HCT116 (cell line): ENCODE data around the gene HLA-DPA1. TPM values are rescaled to one million over a fixed set of nuclear protein-coding genes. Genes with fewer than 3 reads are reported as not detected.
"Not testable (repeated sequence)": the region's sequence is repeated elsewhere in the genome, so short reads cannot be mapped to it uniquely, and the experiment has no call there.

Experiments
- ATAC-seq: fragments of 200-7000 bp; cut with Tn5 transposase; 2 replicates; pipeline ENCODE4 v1.9.1; 2020; ENCODE audit warnings: mild to moderate bottlenecking, moderate library complexity
- BruUV-seq: library from RNA; stranded (reverse); fragments of 400-500 nt; replicated peaks from 2 replicates; lab custom pipeline; 2021; lab: Mats Ljungman, UMichigan
- CTCF ChIA-PET: fragments of 300-600 bp; sonication (Branson Sonifier 250); formaldehyde crosslinking; loops from one replicate; lab custom pipeline; 2021; ENCODE audit warnings: antibody characterized with exemption; lab: Charles Lee
- POLR2A ChIA-PET: fragments of 300-600, 350-600 bp; sonication (Branson Sonifier 250); formaldehyde crosslinking; loops from one replicate; lab custom pipeline; 2021; ENCODE audit warnings: antibody characterized with exemption; lab: Charles Lee
- RAD21 ChIA-PET, 2 experiments: fragments of 300-600 bp; sonication (Branson Sonifier 250); formaldehyde crosslinking; loops; one replicate each; lab custom pipeline; 2023; ENCODE audit warnings: low total read pairs in 2 of 2; ENCODE audit not compliant: uncharacterized antibody in 2 of 2, unreplicated experiment in 2 of 2, low non-redundant PET in 1 of 2; lab: Charles Lee
- DNase-seq: peaks from one replicate; pipeline ENCODE4 v3.0.0-alpha.2; 2010; ENCODE audit warnings: low read depth, low spot score
- H2AFZ ChIP-seq: fragments of 200-600 bp; shearing (Covaris generic), sonication (generic); 2 replicates; pipeline ENCODE4 v1.6.1; 2017; ENCODE audit warnings: low read depth, mixed run types, mixed read lengths, antibody characterized with exemption, low read length; ENCODE audit not compliant: poor library complexity, severe bottlenecking
- H3K27ac ChIP-seq: 2 replicates; pipeline ENCODE4 v1.5.1; 2012; ENCODE audit warnings: low read depth, low read length
- H3K27me3 ChIP-seq: fragments of 200-600 bp; sonication (generic); 2 replicates; pipeline ENCODE4 v1.6.1; 2016; ENCODE audit warnings: mixed run types, low read length, mixed read lengths; ENCODE audit not compliant: insufficient read depth
- H3K36me3 ChIP-seq, 2 experiments: fragments of 200-500 bp in 1 of 2; fragments of 200-600 bp in 1 of 2; sonication (Bioruptor generic) in 1 of 2; sonication (generic) in 1 of 2; 2 replicates each; pipeline versions ENCODE4 v1.5.1 to v1.6.1; 2014 to 2016; ENCODE audit warnings: low read length in 2 of 2, inconsistent platforms in 1 of 2, mixed read lengths in 1 of 2, mixed run types in 1 of 2; ENCODE audit not compliant: insufficient read depth in 2 of 2, control insufficient read depth in 1 of 2
- H3K4me1 ChIP-seq, 2 experiments: fragments of 200-600 bp in 1 of 2; sonication (generic) in 1 of 2; 2 replicates each; pipeline versions ENCODE4 v1.5.1 to v1.6.1; 2012 to 2017; ENCODE audit warnings: low read length in 2 of 2, inconsistent platforms in 1 of 2, mild to moderate bottlenecking in 1 of 2, mixed read lengths in 1 of 2, mixed run types in 1 of 2, moderate library complexity in 1 of 2; ENCODE audit not compliant: insufficient read depth in 2 of 2, control insufficient read depth in 1 of 2
- H3K4me2 ChIP-seq: fragments of 200-600 bp; sonication (generic); 2 replicates; pipeline ENCODE4 v1.6.1; 2017; ENCODE audit warnings: mixed run types, low read length, mixed read lengths
- H3K4me3 ChIP-seq, 2 experiments: fragments of 200-600 bp in 1 of 2; sonication (generic) in 1 of 2; replicated peaks in 1 of 2; 2 replicates each; pipeline ENCODE4 v1.5.1; 2011 to 2016; ENCODE audit warnings: low read length in 2 of 2, control low read depth in 1 of 2, low read depth in 1 of 2, mild to moderate bottlenecking in 1 of 2, mixed read lengths in 1 of 2, mixed run types in 1 of 2
- H3K79me2 ChIP-seq: fragments of 200-600 bp; sonication (generic); 2 replicates; pipeline ENCODE4 v1.6.1; 2017; ENCODE audit warnings: mild to moderate bottlenecking, mixed run types, low read length, moderate library complexity, mixed read lengths; ENCODE audit not compliant: insufficient read depth
- H3K9ac ChIP-seq: fragments of 200-600 bp; sonication (generic); 2 replicates; pipeline ENCODE4 v1.6.1; 2016; ENCODE audit warnings: low read length, mixed read lengths
- H3K9me2 ChIP-seq: fragments of 200-600 bp; sonication (generic), shearing (Covaris generic); 2 replicates; pipeline ENCODE4 v1.6.1; 2017; ENCODE audit warnings: mixed run types, mild to moderate bottlenecking, moderate library complexity; ENCODE audit not compliant: insufficient read depth
- H3K9me3 ChIP-seq, 2 experiments: fragments of 200-500 bp in 1 of 2; fragments of 200-600 bp in 1 of 2; sonication (Bioruptor generic) in 1 of 2; sonication (generic) in 1 of 2; 2 replicates each; pipeline ENCODE4 v1.6.1; 2014 to 2017; ENCODE audit warnings: low read length in 2 of 2, mixed read lengths in 2 of 2, inconsistent platforms in 1 of 2, low read depth in 1 of 2, mild to moderate bottlenecking in 1 of 2, mixed run types in 1 of 2, moderate library complexity in 1 of 2; ENCODE audit not compliant: control insufficient read depth in 1 of 2, insufficient read depth in 1 of 2
- H4K20me1 ChIP-seq: fragments of 200-600 bp; sonication (generic), shearing (Covaris generic); 2 replicates; pipeline ENCODE4 v1.6.1; 2017; ENCODE audit warnings: mixed run types, mild to moderate bottlenecking, moderate library complexity; ENCODE audit not compliant: insufficient read depth
- CBX3 ChIP-seq: IDR thresholded peaks from 2 replicates; pipeline ENCODE4 v1.6.1; 2012; ENCODE audit warnings: low read depth
- CEBPB ChIP-seq: IDR thresholded peaks from 2 replicates; pipeline ENCODE4 v1.6.1; 2012; ENCODE audit warnings: low read depth
- CTCF ChIP-seq, 3 experiments: fragments of 200-600 bp in 1 of 3; sonication (generic) in 1 of 3; IDR thresholded peaks in 2 of 3; conservative IDR thresholded peaks in 1 of 3; 2 replicates each; pipeline ENCODE4 v1.5.1; 2012 to 2017; ENCODE audit warnings: low read depth in 2 of 3, low read length in 2 of 3, antibody characterized with exemption in 1 of 3, borderline replicate concordance in 1 of 3, control low read depth in 1 of 3, mild to moderate bottlenecking in 1 of 3, mixed read lengths in 1 of 3, mixed run types in 1 of 3, moderate library complexity in 1 of 3; ENCODE audit not compliant: insufficient read depth in 1 of 3
- EGR1 ChIP-seq: IDR thresholded peaks from 2 replicates; pipeline ENCODE4 v1.6.1; 2012; ENCODE audit warnings: low read depth
- ELF1 ChIP-seq: IDR thresholded peaks from 2 replicates; pipeline ENCODE4 v1.6.1; 2012; ENCODE audit warnings: low read depth, borderline replicate concordance
- EZH2phosphoT487 ChIP-seq: fragments of 200-600 bp; IDR thresholded peaks from 2 replicates; pipeline ENCODE4 v1.6.1; 2018; ENCODE audit warnings: antibody characterized with exemption, borderline replicate concordance
- FOSL1 ChIP-seq: IDR thresholded peaks from 2 replicates; pipeline ENCODE4 v1.6.1; 2012; ENCODE audit warnings: low read depth
- JUND ChIP-seq: IDR thresholded peaks from 2 replicates; pipeline ENCODE4 v1.6.1; 2012
- MAX ChIP-seq: IDR thresholded peaks from 2 replicates; pipeline ENCODE4 v1.6.1; 2012
- POLR2AphosphoS5 ChIP-seq: IDR thresholded peaks from 2 replicates; pipeline ENCODE4 v1.6.1; 2011; ENCODE audit warnings: mild to moderate bottlenecking, low read depth, low read length, moderate library complexity
- RAD21 ChIP-seq: IDR thresholded peaks from 2 replicates; pipeline ENCODE4 v1.6.1; 2012; ENCODE audit warnings: low read depth, mild to moderate bottlenecking
- SP1 ChIP-seq: IDR thresholded peaks from 2 replicates; pipeline ENCODE4 v1.6.1; 2012; ENCODE audit warnings: low read depth
- SRF ChIP-seq: IDR thresholded peaks from 2 replicates; pipeline ENCODE4 v1.6.1; 2012; ENCODE audit warnings: low read depth
- YY1 ChIP-seq: IDR thresholded peaks from 2 replicates; pipeline ENCODE4 v1.6.1; 2011; ENCODE audit warnings: low read length, low read depth, moderate library complexity, mild to moderate bottlenecking; ENCODE audit not compliant: insufficient replicate concordance; ENCODE audit errors: extremely low read depth
- ZBTB33 ChIP-seq: IDR thresholded peaks from 2 replicates; pipeline ENCODE4 v1.6.1; 2011; ENCODE audit warnings: mild to moderate bottlenecking, low read length, moderate library complexity; ENCODE audit not compliant: insufficient replicate concordance; ENCODE audit errors: extremely low read depth
- ZFX ChIP-seq: fragments of 450-650 bp; IDR thresholded peaks from 2 replicates; pipeline ENCODE4 v1.6.1; 2017
- ZNF274 ChIP-seq: fragments of 200-500 bp; sonication (Bioruptor generic); IDR thresholded peaks from 2 replicates; pipeline ENCODE4 v1.6.1; 2014; ENCODE audit warnings: mild to moderate bottlenecking, low read depth, low read length, inconsistent platforms
- intact Hi-C: fragments of 100-400 bp; cut with micrococcal nuclease; formaldehyde crosslinking; loops from 2 replicates; pipeline ENCODE4 v1.10.0; 2022
- total RNA-seq: library from RNA; stranded (reverse); gene quantifications from one replicate; pipeline ENCODE4 v1.2.1, GENCODE V29; 2021; ENCODE audit not compliant: unreplicated experiment
- TF ChIP-seq, protein P1 (sequence below): IDR thresholded peaks from 2 replicates; pipeline ENCODE4 v1.6.1; 2012

Gene HLA-DPA1
- total RNA-seq, 1 experiment from 2014 or later: 0.89 TPM

DNA sequence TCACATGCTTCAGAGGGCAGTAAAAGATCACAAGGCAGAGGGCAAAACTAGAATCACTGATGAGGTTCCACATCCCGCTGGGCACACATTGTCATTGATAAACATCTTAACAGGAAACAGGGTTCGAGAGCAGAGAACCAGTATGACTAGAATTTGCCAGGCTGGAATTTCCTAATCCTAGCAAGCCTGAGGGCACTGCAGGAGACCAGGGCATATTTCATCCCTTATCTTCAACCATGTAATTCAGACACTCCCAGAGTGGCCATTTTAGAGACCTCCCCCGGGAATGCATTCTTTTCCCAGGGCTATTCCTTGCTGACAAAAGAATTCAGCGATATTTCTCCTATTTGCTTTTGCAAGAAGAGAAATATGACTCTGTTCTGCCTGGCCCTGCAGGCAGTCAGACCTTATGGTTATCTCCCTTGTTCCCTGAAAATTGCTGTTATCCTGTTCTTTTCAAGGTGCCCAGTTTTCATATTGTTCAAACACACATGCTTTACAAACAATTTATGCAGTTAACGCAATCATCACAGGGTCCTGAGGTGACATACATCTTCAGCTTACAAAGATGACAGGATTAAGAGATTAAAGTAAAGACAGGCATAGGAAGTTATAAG is 27.8 kb upstream of the HLA-DPA1 start:
- H3K4me1 ChIP-seq, H3K36me3 ChIP-seq, H3K9ac ChIP-seq, CTCF ChIA-PET, intact Hi-C loops, H4K20me1 ChIP-seq, H2AFZ ChIP-seq, BruUV-seq, POLR2A ChIA-PET, H3K27ac ChIP-seq, H3K9me3 ChIP-seq, RAD21 ChIA-PET, ATAC-seq, H3K4me3 ChIP-seq, DNase-seq, H3K27me3 ChIP-seq, H3K79me2 ChIP-seq, H3K9me2 ChIP-seq, H3K4me2 ChIP-seq: not testable (repeated sequence)
- peak; percentile 86 for TF ChIP-seq CBX3

DNA sequence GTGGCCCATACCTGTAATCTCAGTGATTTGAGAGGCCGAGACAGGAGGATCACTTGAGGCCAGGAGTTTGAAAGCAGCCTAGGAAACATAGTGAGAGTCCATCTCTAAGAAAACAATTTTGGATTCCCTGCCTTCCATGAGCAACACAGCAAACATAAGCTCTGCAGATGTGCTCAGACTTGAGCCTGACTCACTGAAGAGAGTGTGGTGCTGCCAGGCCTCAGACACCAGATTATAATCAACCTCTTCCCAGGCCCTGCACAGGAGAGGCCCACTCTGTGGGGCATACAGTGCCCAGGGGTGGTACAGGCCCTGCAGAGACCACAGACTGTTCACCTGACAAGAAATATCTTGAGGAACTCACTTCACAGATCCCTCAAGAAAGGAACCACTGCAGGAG is 22.2 kb upstream of the HLA-DPA1 start:
- H3K79me2 ChIP-seq: no peaks in the 10 kb centered on the region
- no peak overlapping the region for H3K9ac ChIP-seq
- H3K27me3 ChIP-seq: no peaks in the 10 kb centered on the region
- no peak overlapping the region for H3K27ac ChIP-seq
- CTCF ChIA-PET: no interaction called here
- POLR2A ChIA-PET: no interaction called here
- no peak for ATAC-seq
- no peaks in the 10 kb centered on the region for H4K20me1 ChIP-seq
- DNase-seq: no peak
- H3K9me2 ChIP-seq: no peaks in the 10 kb centered on the region
- no peak overlapping the region for H3K4me2 ChIP-seq
- no peaks in the 10 kb centered on the region for H3K36me3 ChIP-seq
- H3K9me3 ChIP-seq: no peaks in the 10 kb centered on the region; a peak in 2 of 4 replicates
- RAD21 ChIA-PET: no interaction called here
- no peak overlapping the region for H2AFZ ChIP-seq
- H3K4me1 ChIP-seq: no peaks in the 10 kb centered on the region
- BruUV-seq: no TSS peak
- H3K4me3 ChIP-seq: no peak overlapping the region
- intact Hi-C loops: no loop called here
- TF ChIP-seq RAD21: no peak
- TF ChIP-seq SRF: no peak
- no peak for TF ChIP-seq EZH2phosphoT487
- TF ChIP-seq POLR2AphosphoS5: no peak
- TF ChIP-seq JUND: no peak
- TF ChIP-seq ZFX: no peak
- no peak for TF ChIP-seq ZBTB33
- TF ChIP-seq CTCF (IDR thresholded peaks at IDR 0.05 in 2 of 3, conservative IDR thresholded peaks at IDR 0.05 in 1 of 3; ENCODE audit: borderline replicate concordance in 1 of 3, insufficient read depth in 1 of 3, low read depth in 2 of 3, low read length in 2 of 3): no peak
- TF ChIP-seq FOSL1: no peak
- TF ChIP-seq CEBPB: no peak
- no peak for TF ChIP-seq YY1
- TF ChIP-seq EGR1: no peak
- TF ChIP-seq ELF1: no peak
- no peak for TF ChIP-seq SP1
- TF ChIP-seq MAX: no peak
- no peak for TF ChIP-seq ZNF274
- TF ChIP-seq CBX3: no peak
- TF ChIP-seq, protein P1, sequence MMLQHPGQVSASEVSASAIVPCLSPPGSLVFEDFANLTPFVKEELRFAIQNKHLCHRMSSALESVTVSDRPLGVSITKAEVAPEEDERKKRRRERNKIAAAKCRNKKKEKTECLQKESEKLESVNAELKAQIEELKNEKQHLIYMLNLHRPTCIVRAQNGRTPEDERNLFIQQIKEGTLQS: no peak
